Endothelial cell of umbilical vein (primary cell): ENCODE data around the gene PCDHGB2. TPM values are rescaled to one million over a fixed set of nuclear protein-coding genes. Genes with fewer than 3 reads are reported as not detected.

Experiments
- BruUV-seq: library from RNA; stranded (reverse); fragments of 400-500 nt; replicated peaks from 2 replicates; lab custom pipeline; 2021; lab: Mats Ljungman, UMichigan
- CTCF ChIA-PET: fragments of 300-600, 350-600 bp; sonication (Branson Sonifier 250); formaldehyde crosslinking; loops from one replicate; lab custom pipeline; 2021; ENCODE audit warnings: antibody characterized with exemption, inconsistent platforms; lab: Charles Lee
- POLR2A ChIA-PET: fragments of 300-600, 350-600 bp; sonication (Branson Sonifier 250); formaldehyde crosslinking; loops from one replicate; lab custom pipeline; 2021; ENCODE audit warnings: antibody characterized with exemption, inconsistent platforms; lab: Charles Lee
- DNase-seq: peaks from one replicate; pipeline ENCODE4 v3.0.0-alpha.2; 2011; ENCODE audit warnings: low read depth, low spot score
- FAIRE-seq: peaks from 2 replicates; lab custom pipeline; 2011; peaks lifted over from hg19 to GRCh38; lab: Jason Lieb, UNC
- H2AFZ ChIP-seq: 2 replicates; pipeline ENCODE4 v1.6.0; 2012; ENCODE audit warnings: low read depth, low read length, control low read depth, inconsistent platforms
- H3K27ac ChIP-seq: 2 replicates; pipeline ENCODE4 v1.5.1; 2011; ENCODE audit warnings: low read depth, mild to moderate bottlenecking, control low read depth, low read length, moderate library complexity; ENCODE audit not compliant: insufficient read depth
- H3K27me3 ChIP-seq, 2 experiments: 2 replicates each; pipeline versions ENCODE4 v1.6.0 to v1.6.1; 2011; ENCODE audit warnings: low read length in 2 of 2, mixed read lengths in 1 of 2; ENCODE audit not compliant: control insufficient read depth in 2 of 2, insufficient read depth in 2 of 2
- H3K36me3 ChIP-seq, 2 experiments: 2 replicates in 1 of 2; 3 replicates in 1 of 2; pipeline ENCODE4 v1.5.1; 2011; ENCODE audit warnings: low read length in 2 of 2, mild to moderate bottlenecking in 1 of 2, moderate library complexity in 1 of 2; ENCODE audit not compliant: control insufficient read depth in 2 of 2, insufficient read depth in 2 of 2; ENCODE audit errors: extremely low read depth in 1 of 2
- H3K4me1 ChIP-seq: 3 replicates; pipeline ENCODE4 v1.5.1; 2011; ENCODE audit warnings: mild to moderate bottlenecking, low read length; ENCODE audit not compliant: control insufficient read depth, insufficient read depth; ENCODE audit errors: extremely low read depth
- H3K4me2 ChIP-seq: 2 replicates; pipeline ENCODE4 v1.6.1; 2011; ENCODE audit warnings: low read length, control low read depth, mixed read lengths; ENCODE audit not compliant: insufficient read depth
- H3K4me3 ChIP-seq, 3 experiments: fragments of 200-600 bp in 1 of 3; sonication (generic), shearing (Covaris generic) in 1 of 3; replicated peaks in 1 of 3; 2 replicates each; pipeline ENCODE4 v1.5.1; 2011 to 2016; ENCODE audit warnings: control low read depth in 3 of 3, low read length in 3 of 3, mild to moderate bottlenecking in 2 of 3, inconsistent platforms in 1 of 3, low read depth in 1 of 3, moderate library complexity in 1 of 3; ENCODE audit not compliant: insufficient read depth in 1 of 3
- H3K79me2 ChIP-seq: 2 replicates; pipeline ENCODE4 v1.6.0; 2012; ENCODE audit warnings: low read length, inconsistent platforms; ENCODE audit not compliant: control insufficient read depth, insufficient read depth
- H3K9ac ChIP-seq: replicated peaks from 2 replicates; pipeline ENCODE3; 2011; ENCODE audit warnings: low read length, control low read depth; ENCODE audit not compliant: insufficient read depth; ENCODE audit errors: extremely low read depth
- H3K9me1 ChIP-seq: replicated peaks from 3 replicates; pipeline ENCODE4 v1.6.0; 2011; ENCODE audit warnings: mild to moderate bottlenecking, low read length; ENCODE audit not compliant: control insufficient read depth, insufficient read depth; ENCODE audit errors: extremely low read depth
- H3K9me3 ChIP-seq: replicated peaks from 2 replicates; pipeline ENCODE4 v1.5.1; 2012; ENCODE audit warnings: low read length, inconsistent platforms; ENCODE audit not compliant: control insufficient read depth, insufficient read depth
- H4K20me1 ChIP-seq: replicated peaks from 2 replicates; pipeline ENCODE3; 2011; ENCODE audit warnings: mild to moderate bottlenecking, low read length; ENCODE audit not compliant: control insufficient read depth, insufficient read depth; ENCODE audit errors: extremely low read depth
- EZH2 ChIP-seq: IDR thresholded peaks from 2 replicates; pipeline ENCODE4 v1.6.1; 2012; ENCODE audit warnings: borderline replicate concordance, low read depth, mild to moderate bottlenecking, moderate library complexity, low read length, inconsistent platforms; ENCODE audit not compliant: severe bottlenecking
- FOS ChIP-seq: IDR thresholded peaks from 2 replicates; pipeline ENCODE4 v1.6.1; 2011; ENCODE audit warnings: mild to moderate bottlenecking, low read length, moderate library complexity, borderline replicate concordance; ENCODE audit not compliant: insufficient read depth
- GATA2 ChIP-seq: IDR thresholded peaks from 2 replicates; pipeline ENCODE4 v1.7.0; 2011; ENCODE audit warnings: low read depth, mild to moderate bottlenecking, moderate library complexity, mixed read lengths, low read length; ENCODE audit not compliant: insufficient read length, insufficient read depth
- JUN ChIP-seq: IDR thresholded peaks from 2 replicates; pipeline ENCODE4 v1.6.1; 2011; ENCODE audit warnings: borderline replicate concordance, low read depth; ENCODE audit not compliant: insufficient read length, insufficient read depth
- MYC ChIP-seq: IDR thresholded peaks from one replicate; pipeline ENCODE4 v1.6.1; 2011; ENCODE audit warnings: mild to moderate bottlenecking, low read depth, low read length
- POLR2A ChIP-seq: IDR thresholded peaks from 2 replicates; pipeline ENCODE4 v1.6.1; 2012; ENCODE audit warnings: low read depth, mild to moderate bottlenecking, control low read depth, low read length
- POLR2AphosphoS5 ChIP-seq: IDR thresholded peaks from 2 replicates; pipeline ENCODE4 v1.6.1; 2012; ENCODE audit warnings: low read depth, mild to moderate bottlenecking, control low read depth, low read length, moderate library complexity; ENCODE audit not compliant: insufficient read depth
- dilution Hi-C: fragments of 300-500 bp; cut with MboI; formaldehyde crosslinking; loops from one replicate; pipeline ENCODE4 v1.15.0; 2019; ENCODE audit warnings: low sequenced_read_pairs; ENCODE audit not compliant: extremely low pct_ligation_motif_present
- intact Hi-C: fragments of 100-400 bp; cut with micrococcal nuclease; formaldehyde crosslinking; loops from one replicate; pipeline ENCODE4 v1.10.0; 2022
- polyA plus RNA-seq, 4 experiments: library from polyadenylated mRNA; depleted of rRNA in 3 of 4; stranded (reverse) in 3 of 4; unstranded in 1 of 4; fragments of >200 nt; gene quantifications; 2 replicates each; pipeline versions ENCODE4 v1.2.1 to v1.2.3, GENCODE V29; 2011 to 2012; ENCODE audit warnings: missing spikeins in 1 of 4
- total RNA-seq: library from RNA; stranded (reverse); gene quantifications from 2 replicates; pipeline ENCODE4 v1.2.3, GENCODE V29; 2021
- TF ChIP-seq, protein P1 (sequence below): IDR thresholded peaks from 2 replicates; pipeline ENCODE4 v1.6.1; 2011; ENCODE audit not compliant: insufficient read depth, insufficient read length
- TF ChIP-seq, protein P2 (sequence below), 2 donors: IDR thresholded peaks; 1 replicate in 1 of 2; 2 replicates in 1 of 2; pipeline ENCODE4 v1.5.1; 2011; ENCODE audit warnings: low read length in 2 of 2, mild to moderate bottlenecking in 2 of 2, moderate library complexity in 2 of 2, control low read depth in 1 of 2, inconsistent platforms in 1 of 2, low read depth in 1 of 2; ENCODE audit not compliant: insufficient read depth in 1 of 2; ENCODE audit errors: extremely low read depth in 1 of 2

The PCDHGB2 gene
- total and polyA plus RNA-seq, 2 donors (not counting 3 experiments of a cell fraction or from before 2014, with no cell fraction given): 1.1 to 2.9 TPM

GRCh38 chr5:141319699-141320098 is 40.1 kb upstream of the PCDHGB2 start:
- ChIA-PET POLR2A (interaction anchor here (1.6 kb wide), 1 partner anchor 11 kb away, joined by 7 read pairs; the partner anchor contains the start of gene PCDHGA1), CTCF (interaction anchor here (0.7 to 2.8 kb wide), 20 partner anchors 8 to 244 kb away, joined by 3 to 19 read pairs (median 6); partner anchors contain the start of genes PCDHB14, PCDHB15, PCDHGA1 and PCDHGA10)
- H4K20me1 ChIP-seq: peaks cover 9% of the 10 kb centered on the region
- no peaks in the 10 kb centered on the region for H3K27me3 ChIP-seq
- H3K9me1 ChIP-seq: no peaks in the 10 kb centered on the region
- no peak overlapping the region for H2AFZ ChIP-seq
- H3K4me2 ChIP-seq: peak overlapping the region; percentile 60
- TF ChIP-seq POLR2AphosphoS5: no peak
- no peak for TF ChIP-seq MYC
- no peak for TF ChIP-seq FOS
- no peak for TF ChIP-seq EZH2
- no peak for TF ChIP-seq JUN
- no peak for TF ChIP-seq GATA2
- TF ChIP-seq, protein P1, sequence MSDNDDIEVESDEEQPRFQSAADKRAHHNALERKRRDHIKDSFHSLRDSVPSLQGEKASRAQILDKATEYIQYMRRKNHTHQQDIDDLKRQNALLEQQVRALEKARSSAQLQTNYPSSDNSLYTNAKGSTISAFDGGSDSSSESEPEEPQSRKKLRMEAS: no peak
- no peak for TF ChIP-seq POLR2A
- TF ChIP-seq, protein P2, sequence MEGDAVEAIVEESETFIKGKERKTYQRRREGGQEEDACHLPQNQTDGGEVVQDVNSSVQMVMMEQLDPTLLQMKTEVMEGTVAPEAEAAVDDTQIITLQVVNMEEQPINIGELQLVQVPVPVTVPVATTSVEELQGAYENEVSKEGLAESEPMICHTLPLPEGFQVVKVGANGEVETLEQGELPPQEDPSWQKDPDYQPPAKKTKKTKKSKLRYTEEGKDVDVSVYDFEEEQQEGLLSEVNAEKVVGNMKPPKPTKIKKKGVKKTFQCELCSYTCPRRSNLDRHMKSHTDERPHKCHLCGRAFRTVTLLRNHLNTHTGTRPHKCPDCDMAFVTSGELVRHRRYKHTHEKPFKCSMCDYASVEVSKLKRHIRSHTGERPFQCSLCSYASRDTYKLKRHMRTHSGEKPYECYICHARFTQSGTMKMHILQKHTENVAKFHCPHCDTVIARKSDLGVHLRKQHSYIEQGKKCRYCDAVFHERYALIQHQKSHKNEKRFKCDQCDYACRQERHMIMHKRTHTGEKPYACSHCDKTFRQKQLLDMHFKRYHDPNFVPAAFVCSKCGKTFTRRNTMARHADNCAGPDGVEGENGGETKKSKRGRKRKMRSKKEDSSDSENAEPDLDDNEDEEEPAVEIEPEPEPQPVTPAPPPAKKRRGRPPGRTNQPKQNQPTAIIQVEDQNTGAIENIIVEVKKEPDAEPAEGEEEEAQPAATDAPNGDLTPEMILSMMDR (IDR thresholded peaks at IDR 0.05; ENCODE audit: extremely low read depth in 1 of 2, insufficient read depth in 1 of 2, low read depth in 1 of 2, low read length in 2 of 2): no peak
- DNase-seq (no peak), FAIRE-seq (no peak)
- no TSS peak for BruUV-seq
- intact Hi-C loops: loop anchor here (1.0 to 2.0 kb wide), 2 partner anchors 23 to 241 kb away; partner anchors contain the start of gene PCDHGA3
- H3K4me1 ChIP-seq: no peaks in the 10 kb centered on the region
- dilution Hi-C loops: no loop called here
- peaks cover 0 to 11% of the 10 kb centered on the region in 2 experiments for H3K36me3 ChIP-seq
- H3K79me2 ChIP-seq: peaks cover 24% of the 10 kb centered on the region
- no peak overlapping the region for H3K9ac ChIP-seq
- H3K27ac ChIP-seq: no peak overlapping the region
- H3K4me3 ChIP-seq: peak overlapping the region in 2 of 3 experiments; percentile 87 to 91
- peaks cover 15% of the 10 kb centered on the region for H3K9me3 ChIP-seq
